ENCODE measurements around the gene NOVA1.

DNA sequence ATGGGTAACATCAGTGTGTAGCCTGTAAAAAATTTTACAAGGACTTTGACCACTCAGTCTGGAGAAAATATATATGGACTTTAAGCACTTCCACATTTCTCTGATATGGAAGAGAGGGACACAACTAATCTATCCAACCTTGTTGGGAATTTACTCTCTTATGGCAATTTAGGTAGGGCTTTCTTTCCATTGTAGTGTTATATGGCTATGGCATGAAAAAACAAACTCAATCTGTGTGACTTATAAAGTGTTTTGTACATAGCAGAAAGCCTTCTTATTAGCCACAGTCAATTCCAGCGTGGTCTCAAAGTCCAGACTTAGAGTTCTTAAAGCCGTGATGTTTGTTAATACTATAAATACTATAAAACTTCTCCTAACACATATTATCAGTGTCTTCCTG, 98.3 kb downstream of the NOVA1 start:
- TF ChIP-seq GATA2 (IDR thresholded peaks at IDR 0.05; ENCODE audit: low read depth, low read length) (no peak), GATA3 (IDR thresholded peaks at IDR 0.05; ENCODE audit: low read depth, low read length) (no peak)
